Osteoblast (primary cell): ENCODE results near the gene MRPL54. TPM values are rescaled to one million over a fixed set of nuclear protein-coding genes. Genes with fewer than 3 reads are reported as not detected.

ENCODE experiments used
- DNase-seq: peaks from one replicate; pipeline ENCODE4 v3.0.0; 2011; ENCODE audit warnings: low spot score, mixed read lengths; ENCODE audit not compliant: insufficient read length; ENCODE audit errors: missing footprints
- H2AFZ ChIP-seq: 2 replicates; pipeline ENCODE4 v1.6.0; 2011; ENCODE audit warnings: mild to moderate bottlenecking, low read length
- H3K27ac ChIP-seq: 2 replicates; pipeline ENCODE4 v1.5.1; 2011; ENCODE audit warnings: mild to moderate bottlenecking, low read depth, low read length, moderate library complexity
- H3K27me3 ChIP-seq: 2 replicates; pipeline ENCODE4 v1.6.0; 2012; ENCODE audit warnings: mild to moderate bottlenecking, control low read depth, inconsistent platforms, low read length, moderate library complexity; ENCODE audit not compliant: insufficient read depth
- H3K36me3 ChIP-seq: 2 replicates; pipeline ENCODE4 v1.5.1; 2011; ENCODE audit warnings: mild to moderate bottlenecking, low read length, control low read depth, moderate library complexity; ENCODE audit not compliant: insufficient read depth
- H3K4me1 ChIP-seq: 2 replicates; pipeline ENCODE4 v1.5.1; 2011; ENCODE audit warnings: mild to moderate bottlenecking, low read length, control low read depth, moderate library complexity; ENCODE audit not compliant: insufficient read depth
- H3K4me2 ChIP-seq: 2 replicates; pipeline ENCODE4 v1.6.0; 2011; ENCODE audit warnings: mild to moderate bottlenecking, low read length; ENCODE audit not compliant: insufficient read depth
- H3K4me3 ChIP-seq: fragments of 200-600 bp; sonication (generic); 3 replicates; pipeline ENCODE4 v1.5.1; 2012; ENCODE audit warnings: mild to moderate bottlenecking, low read length, inconsistent platforms; ENCODE audit not compliant: insufficient read depth
- H3K79me2 ChIP-seq: 2 replicates; pipeline ENCODE4 v1.6.0; 2012; ENCODE audit warnings: mild to moderate bottlenecking, low read length, control low read depth, inconsistent platforms; ENCODE audit not compliant: insufficient read depth
- H3K9me3 ChIP-seq: 2 replicates; pipeline ENCODE4 v1.5.1; 2011; ENCODE audit warnings: low read depth, low read length, control low read depth
- H4K20me1 ChIP-seq: 2 replicates; pipeline ENCODE4 v1.6.0; 2012; ENCODE audit warnings: mild to moderate bottlenecking, low read length, control low read depth; ENCODE audit not compliant: insufficient read depth
- CTCF ChIP-seq: IDR thresholded peaks from 2 replicates; pipeline ENCODE4 v1.5.1; 2011; ENCODE audit warnings: mild to moderate bottlenecking, low read depth, low read length, moderate library complexity; ENCODE audit errors: extremely low read depth
- total RNA-seq: library from RNA; depleted of rRNA; stranded (reverse); fragments of >200 nt; gene quantifications from 2 replicates; pipeline ENCODE4 v1.2.3, GENCODE V29; 2012

The MRPL54 gene
- total RNA-seq, 1 donor = 41.6 TPM

GRCh38 chr19:3759482-3760254 is 2.8 kb upstream of the MRPL54 start:
- Histone ChIP-seq H3K4me1 (peaks cover 14% of the 10 kb centered on the region), H3K4me3 (no peak overlapping the region), H3K79me2 (peaks cover 27% of the 10 kb centered on the region), H3K4me2 (no peak overlapping the region), H2AFZ (no peak overlapping the region), H3K36me3 (peaks cover 14% of the 10 kb centered on the region), H3K27me3 (no peaks in the 10 kb centered on the region), H4K20me1 (no peaks in the 10 kb centered on the region), H3K9me3 (no peaks in the 10 kb centered on the region), H3K27ac (no peak overlapping the region)
- no peak for TF ChIP-seq CTCF
- no peak for DNase-seq

GRCh38 chr19:3760871-3761361 is 1.6 kb upstream of the MRPL54 start:
- H2AFZ ChIP-seq = peak overlapping the region; percentile 75
- DNase-seq = no peak

GRCh38 chr19:3761382-3762129 is 926 bp upstream of the MRPL54 start, which contains the start of gene APBA3:
TSS of gene APBA3 (minus strand) at chr19:3761692. CDS start at chr19:3760264, 1,428 bp downstream.
- peak; percentile 64 for TF ChIP-seq CTCF
- no peaks in the 10 kb centered on the region for H4K20me1 ChIP-seq
- DNase-seq = peak; percentile 99
- peak within 1 kb of the TSS; percentile 96 for H2AFZ ChIP-seq
- H3K27ac ChIP-seq = peak within 1 kb of the TSS; percentile 99
- H3K4me2 ChIP-seq = peak within 1 kb of the TSS; percentile 95
- no peaks in the 10 kb centered on the region for H3K27me3 ChIP-seq
- peak within 1 kb of the TSS; percentile 96 for H3K4me3 ChIP-seq
- H3K36me3 ChIP-seq = peaks cover 18% of the 10 kb centered on the region
- peaks cover 29% of the 10 kb centered on the region for H3K79me2 ChIP-seq
- peaks cover 14% of the 10 kb centered on the region for H3K4me1 ChIP-seq
- no peaks in the 10 kb centered on the region for H3K9me3 ChIP-seq

More at GRCh38 chr19:3760871-3761361, 1.6 kb upstream of the MRPL54 start:
- TF ChIP-seq CTCF = no peak
- peak overlapping the region; percentile 82 for H3K27ac ChIP-seq
- H3K79me2 ChIP-seq = peaks cover 29% of the 10 kb centered on the region
- H3K9me3 ChIP-seq = no peaks in the 10 kb centered on the region
- peaks cover 14% of the 10 kb centered on the region for H3K4me1 ChIP-seq
- H3K27me3 ChIP-seq = no peaks in the 10 kb centered on the region
- no peaks in the 10 kb centered on the region for H4K20me1 ChIP-seq
- H3K4me2 ChIP-seq = peak overlapping the region; percentile 95
- peaks cover 19% of the 10 kb centered on the region for H3K36me3 ChIP-seq
- H3K4me3 ChIP-seq = peak overlapping the region; percentile 90

- Histone ChIP-seq H2AFZ (peak overlapping the region; percentile 96), H3K4me1 (peaks cover 14% of the 10 kb centered on the region), H3K4me2 (peak overlapping the region; percentile 95), H3K9me3 (no peaks in the 10 kb centered on the region), H3K27ac (peak overlapping the region; percentile 99), H3K27me3 (no peaks in the 10 kb centered on the region), H3K4me3 (peak overlapping the region; percentile 96), H3K79me2 (peaks cover 29% of the 10 kb centered on the region), H3K36me3 (peaks cover 17% of the 10 kb centered on the region), H4K20me1 (no peaks in the 10 kb centered on the region)
- TF ChIP-seq CTCF = no peak
- no peak for DNase-seq
These were observed 380 bp upstream of the MRPL54 start for GRCh38 chr19:3762130-3762473.
